H7 (cell line): ENCODE results near the gene ANAPC2. TPM values are rescaled to one million over a fixed set of nuclear protein-coding genes. Genes with fewer than 3 reads are reported as not detected.

Experiments
- DNase-seq: peaks from one replicate; pipeline ENCODE4 v3.0.0; 2012
- H3K27me3 ChIP-seq: 2 replicates; pipeline ENCODE4 v1.6.0; 2011; ENCODE audit warnings: mild to moderate bottlenecking, low read length; ENCODE audit not compliant: control insufficient read depth, insufficient read depth
- H3K36me3 ChIP-seq: replicated peaks from 2 replicates; pipeline ENCODE4 v1.5.1; 2011; ENCODE audit warnings: low read length; ENCODE audit not compliant: control insufficient read depth, insufficient read depth
- H3K4me3 ChIP-seq: 2 replicates; pipeline ENCODE4 v1.5.1; 2011; ENCODE audit warnings: low read depth, mild to moderate bottlenecking, control low read depth, low read length, moderate library complexity; ENCODE audit not compliant: insufficient read depth
- total RNA-seq: library from RNA; depleted of rRNA; stranded (reverse); fragments of >200 nt; shearing (Covaris generic); gene quantifications from 2 replicates; pipeline ENCODE4 v1.2.3, GENCODE V29; 2014

Gene ANAPC2
- total RNA-seq, 1 experiment from 2014 or later, result 26.2 TPM

DNA sequence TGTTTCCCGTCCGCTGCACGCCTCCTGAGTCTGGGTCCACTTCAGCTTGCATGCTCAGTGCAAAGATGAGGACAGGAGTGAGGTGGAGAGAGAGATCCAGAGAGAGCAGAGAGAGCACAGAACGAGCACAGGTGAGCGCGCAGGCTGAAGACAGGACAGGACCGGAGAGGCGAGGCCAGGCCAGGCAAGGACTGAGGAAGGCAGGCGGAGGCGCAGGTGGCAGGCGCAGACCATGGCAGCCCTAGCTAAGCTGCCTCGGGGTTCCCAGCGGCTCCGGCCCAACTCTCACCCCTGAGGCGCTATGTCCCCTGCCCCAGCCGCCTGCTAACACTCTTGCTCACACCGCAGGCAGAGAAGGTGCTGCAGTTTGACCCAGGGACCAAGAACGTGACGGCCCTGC, 39.7 kb downstream of the ANAPC2 start:
- Histone ChIP-seq H3K36me3 (no peaks in the 10 kb centered on the region), H3K27me3 (peaks cover 2% of the 10 kb centered on the region), H3K4me3 (no peak overlapping the region)
- no peak for DNase-seq

GRCh38 chr9:137148242-137148641, 40.1 kb downstream of the ANAPC2 start:
- Histone ChIP-seq H3K27me3 (peaks cover 2% of the 10 kb centered on the region), H3K4me3 (no peak overlapping the region)
- no peak for DNase-seq

GRCh38 chr9:137147793-137148160, 40.6 kb downstream of the ANAPC2 start:
- no peak overlapping the region for H3K4me3 ChIP-seq
- DNase-seq, result peak; percentile 87
- H3K36me3 ChIP-seq, result no peaks in the 10 kb centered on the region
- H3K27me3 ChIP-seq, result peaks cover 5% of the 10 kb centered on the region

More at GRCh38 chr9:137148242-137148641, 40.1 kb downstream of the ANAPC2 start:
- H3K36me3 ChIP-seq, result no peaks in the 10 kb centered on the region

GRCh38 chr9:137147091-137147792, 41.1 kb downstream of the ANAPC2 start:
- Histone ChIP-seq H3K4me3 (no peak overlapping the region), H3K27me3 (peaks cover 6% of the 10 kb centered on the region), H3K36me3 (no peaks in the 10 kb centered on the region)
- DNase-seq, result no peak

GRCh38 chr9:137146527-137146918, 41.8 kb downstream of the ANAPC2 start:
- H3K4me3 ChIP-seq, result no peak overlapping the region
- peaks cover 8% of the 10 kb centered on the region for H3K27me3 ChIP-seq
- H3K36me3 ChIP-seq, result no peaks in the 10 kb centered on the region
- DNase-seq, result no peak

- Histone ChIP-seq H3K36me3 (no peaks in the 10 kb centered on the region), H3K4me3 (no peak overlapping the region), H3K27me3 (peaks cover 11% of the 10 kb centered on the region)
- DNase-seq, result no peak
Measured at GRCh38 chr9:137145731-137146526, 42.4 kb downstream of the ANAPC2 start.

GRCh38 chr9:137143459-137143858, 44.9 kb downstream of the ANAPC2 start:
- Histone ChIP-seq H3K36me3 (no peaks in the 10 kb centered on the region), H3K27me3 (peaks cover 32% of the 10 kb centered on the region), H3K4me3 (no peak overlapping the region)
- DNase-seq, result peak; percentile 27

GRCh38 chr9:137141976-137142936, 46.1 kb downstream of the ANAPC2 start:
- peak; percentile 44 for DNase-seq
- Histone ChIP-seq H3K4me3 (no peak overlapping the region), H3K36me3 (no peaks in the 10 kb centered on the region), H3K27me3 (peaks cover 40% of the 10 kb centered on the region)

DNA sequence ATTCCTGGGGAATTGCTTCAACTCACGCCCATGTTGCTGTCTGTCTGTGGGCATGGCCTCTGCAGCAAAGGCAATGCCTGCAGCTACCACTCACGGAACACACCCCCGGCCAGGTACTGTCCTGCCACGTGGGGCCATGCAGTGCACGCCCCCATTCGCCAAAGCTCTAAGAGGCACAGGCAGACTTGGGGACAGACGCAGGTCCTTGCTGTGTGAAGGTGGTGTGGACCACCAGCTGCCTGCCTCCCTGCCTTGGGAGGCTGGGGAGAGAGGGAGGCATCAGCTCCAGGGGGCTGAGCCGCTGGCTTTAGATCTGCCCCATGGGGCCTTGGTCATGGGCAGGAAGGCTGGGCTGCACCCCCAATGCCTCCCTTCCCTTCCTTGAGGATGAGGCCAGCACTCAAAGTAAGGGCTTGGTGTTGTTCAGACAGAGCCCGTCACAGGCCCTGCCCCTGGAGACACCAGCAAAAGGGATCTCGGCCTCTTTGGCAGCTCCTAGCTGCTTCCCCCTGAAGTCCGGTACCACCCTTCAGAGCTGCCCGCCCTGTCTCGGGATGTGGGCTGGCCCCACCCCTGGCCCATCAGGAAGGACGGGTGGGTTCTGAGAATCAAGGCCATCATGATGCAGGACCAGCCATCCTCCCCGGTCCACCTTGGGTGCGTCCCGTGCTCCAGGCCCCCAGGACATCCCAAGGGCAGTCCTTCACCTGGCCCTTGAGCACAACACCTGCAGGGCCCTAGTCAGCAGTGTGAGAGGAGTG, 47.1 kb downstream of the ANAPC2 start:
- Histone ChIP-seq H3K4me3 (no peak overlapping the region), H3K36me3 (no peaks in the 10 kb centered on the region), H3K27me3 (peaks cover 48% of the 10 kb centered on the region)
- peak; percentile 47 for DNase-seq

- Histone ChIP-seq H3K4me3 (no peak overlapping the region), H3K36me3 (no peaks in the 10 kb centered on the region), H3K27me3 (peaks cover 55% of the 10 kb centered on the region)
- peak; percentile 68 for DNase-seq
Measured at GRCh38 chr9:137140151-137141012, 48.0 kb downstream of the ANAPC2 start.

- Histone ChIP-seq H3K36me3 (no peaks in the 10 kb centered on the region), H3K27me3 (peaks cover 55% of the 10 kb centered on the region), H3K4me3 (no peak overlapping the region)
- DNase-seq, result no peak
Measured at GRCh38 chr9:137139468-137140150, 48.8 kb downstream of the ANAPC2 start.

DNA sequence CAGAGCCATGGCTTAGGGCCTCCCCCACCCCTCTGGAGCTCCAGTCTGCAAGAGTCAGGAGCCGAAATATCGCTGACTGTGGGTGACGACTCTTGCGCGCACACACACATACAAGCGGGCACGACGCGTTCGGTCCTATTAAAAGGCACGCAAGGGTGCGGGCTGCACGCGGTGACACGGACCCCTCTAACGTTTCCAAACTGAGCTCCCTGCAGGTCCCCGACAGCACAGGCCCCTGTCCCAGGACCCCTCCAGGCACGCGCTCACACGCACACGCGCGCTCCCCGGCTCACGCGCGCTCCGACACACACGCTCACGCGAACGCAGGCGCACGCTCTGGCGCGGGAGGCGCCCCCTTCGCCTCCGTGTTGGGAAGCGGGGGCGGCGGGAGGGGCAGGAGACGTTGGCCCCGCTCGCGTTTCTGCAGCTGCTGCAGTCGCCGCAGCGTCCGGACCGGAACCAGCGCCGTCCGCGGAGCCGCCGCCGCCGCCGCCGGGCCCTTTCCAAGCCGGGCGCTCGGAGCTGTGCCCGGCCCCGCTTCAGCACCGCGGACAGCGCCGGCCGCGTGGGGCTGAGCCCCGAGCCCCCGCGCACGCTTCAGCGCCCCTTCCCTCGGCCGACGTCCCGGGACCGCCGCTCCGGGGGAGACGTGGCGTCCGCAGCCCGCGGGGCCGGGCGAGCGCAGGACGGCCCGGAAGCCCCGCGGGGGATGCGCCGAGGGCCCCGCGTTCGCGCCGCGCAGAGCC, 49.5 kb downstream of the ANAPC2 start, which contains the start of gene GRIN1:
Gene GRIN1, plus strand, starts transcription at position 433 of the 746 bp plus-strand sequence. CDS start 333 bp downstream, outside the sequence.
- Histone ChIP-seq H3K27me3 (peaks cover 55% of the 10 kb centered on the region), H3K4me3 (peak within 1 kb of the TSS; percentile 1; the same call in 1 of the 2 replicates), H3K36me3 (no peaks in the 10 kb centered on the region)
- DNase-seq, result peak; percentile 96
